Stomach (tissue), 9 donors: ENCODE data around the gene STK11. TPM values are rescaled to one million over a fixed set of nuclear protein-coding genes. Genes with fewer than 3 reads are reported as not detected.

ENCODE experiments used
- DNase-seq, 2 donors: peaks; one replicate each; pipeline versions ENCODE4 v3.0.0 to v3.0.0-alpha.2; 2013 to 2019
- H3K27ac ChIP-seq, 5 donors: fragments of 200-600 bp in 4 of 5; sonication (generic) in 4 of 5; one replicate each; pipeline ENCODE4 v1.5.1; 2013 to 2019; ENCODE audit warnings: mild to moderate bottlenecking in 1 of 5, moderate library complexity in 1 of 5
- H3K27me3 ChIP-seq, 3 donors: fragments of 200-600 bp; sonication (generic); one replicate each; pipeline ENCODE4 v1.5.1; 2017 to 2019; ENCODE audit warnings: mixed run types in 1 of 3
- H3K36me3 ChIP-seq, 4 donors: fragments of 200-600 bp; sonication (generic); 1 replicate in 3 of 4; 2 replicates in 1 of 4; pipeline ENCODE4 v1.5.1; 2016 to 2019
- H3K4me1 ChIP-seq, 4 donors: fragments of 200-600 bp; sonication (generic); one replicate each; pipeline ENCODE4 v1.5.1; 2016 to 2019
- H3K4me3 ChIP-seq, 4 donors: fragments of 200-600 bp; sonication (generic) in 3 of 4; one replicate each; pipeline ENCODE4 v1.5.1; 2016 to 2019; ENCODE audit warnings: mild to moderate bottlenecking in 1 of 4
- H3K9me3 ChIP-seq, 4 donors: fragments of 200-600 bp; sonication (generic); one replicate each; pipeline ENCODE4 v1.5.1; 2016 to 2019
- CTCF ChIP-seq, 7 experiments: fragments of 450-650 bp in 4 of 7; fragments of 200-600 bp in 3 of 7; sonication (generic) in 3 of 7; IDR thresholded peaks; one replicate each; pipeline ENCODE4 v1.5.1; 2016 to 2019; ENCODE audit warnings: antibody characterized with exemption in 7 of 7, control low read depth in 2 of 7, mild to moderate bottlenecking in 1 of 7
- EP300 ChIP-seq: sonication (generic); formaldehyde crosslinking; IDR thresholded peaks from one replicate; pipeline ENCODE4 v1.6.1; 2017; ENCODE audit warnings: antibody characterized with exemption
- POLR2A ChIP-seq, 4 donors: fragments of 450-650 bp; IDR thresholded peaks; one replicate each; pipeline ENCODE4 v1.6.1; 2016; ENCODE audit warnings: antibody characterized with exemption in 4 of 4, control low read depth in 2 of 4, mild to moderate bottlenecking in 1 of 4, moderate library complexity in 1 of 4
- POLR2AphosphoS5 ChIP-seq, 3 donors: sonication (generic); formaldehyde crosslinking; IDR thresholded peaks; one replicate each; pipeline ENCODE4 v1.6.1; 2016; ENCODE audit warnings: antibody characterized with exemption in 3 of 3
- WGBS, 5 donors: extraction: QIAGEN DNeasy Blood & Tissue Kit in 3 of 5; methylation state at CpG; one replicate each; pipeline versions ENCODE4 v1.1.5 to v1.1.7; 2013 to 2018; 5-methylcytosine and 5-hydroxymethylcytosine counted together
- intact Hi-C: fragments of 100-400 bp; cut with DNase I; formaldehyde crosslinking; loops from one replicate; pipeline ENCODE4 v1.15.1; 2023; ENCODE audit warnings: low total_unique reads
- polyA plus RNA-seq, 3 donors: library from polyadenylated mRNA; stranded (reverse); fragments of 200-250 nt; gene quantifications; one replicate each; pipeline ENCODE4 v1.2.3, GENCODE V29; 2013
- total RNA-seq, 5 donors: library from RNA; depleted of rRNA; stranded (reverse); fragments of >200 nt; gene quantifications; one replicate each; pipeline versions ENCODE4 v1.1.0 to v1.2.3, GENCODE V29; 2014 to 2016
- donor health status: healthy with polysubstance abuse.
- donor health status: Bipolar disorder and iron deficiency.
- donor health status: healthy.

STK11 gene
- total and polyA plus RNA-seq, 8 donors = 43.1 to 368 (median 63.1) TPM

GRCh38 chr19:1266916-1267476 is 61.4 kb downstream of the STK11 start:
- H3K27ac ChIP-seq = peak overlapping the region; percentile 80 to 100 (median 100)
- H3K36me3 ChIP-seq = peaks cover 13 to 16% (median 13%) of the 10 kb centered on the region in 4 donors
- H3K4me3 ChIP-seq = peak overlapping the region; percentile 44 to 61 (median 50)
- DNase-seq = peak; percentile 80 to 91
- 0 to 2% (median 1%) methylated on average over 35 to 59 of the region's 59 CpGs for whole genome bisulfite sequencing, 5 donors
- no peaks in the 10 kb centered on the region for H3K9me3 ChIP-seq
- TF ChIP-seq POLR2AphosphoS5 (IDR thresholded peaks at IDR 0.05) (peak; percentile 41 to 80 (median 43)), EP300 (no peak), POLR2A (IDR thresholded peaks at IDR 0.05) (no peak), CTCF (IDR thresholded peaks at IDR 0.05) (peak in 6 of 7 experiments; percentile 76 to 99 (median 95))
- H3K27me3 ChIP-seq = no peaks in the 10 kb centered on the region
- intact Hi-C loops = loop anchor here (2.0 kb wide), 1 partner anchor 22 kb away; no protein-coding TSS in a partner anchor
- H3K4me1 ChIP-seq = peaks cover 74 to 89% (median 84%) of the 10 kb centered on the region in 4 donors

GRCh38 chr19:1267477-1268225 is 62.1 kb downstream of the STK11 start:
- Histone ChIP-seq H3K4me3 (peak overlapping the region in 2 of 4 donors; percentile 46 to 61), H3K27ac (peak overlapping the region in 4 of 5 donors; percentile 92 to 100 (median 98)), H3K36me3 (peaks cover 19 to 22% (median 20%) of the 10 kb centered on the region in 4 donors), H3K9me3 (no peaks in the 10 kb centered on the region), H3K4me1 (peaks cover 74 to 89% (median 84%) of the 10 kb centered on the region in 4 donors), H3K27me3 (no peaks in the 10 kb centered on the region)
- no peak for TF ChIP-seq CTCF (IDR thresholded peaks at IDR 0.05)
- no peak for TF ChIP-seq POLR2A (IDR thresholded peaks at IDR 0.05)
- TF ChIP-seq EP300 = no peak
- TF ChIP-seq POLR2AphosphoS5 (IDR thresholded peaks at IDR 0.05) = no peak
- 28 to 49% (median 37%) methylated on average over 16 to 35 of the region's 35 CpGs for WGBS, 5 donors
- intact Hi-C loops = loop anchor here (2.0 kb wide), 1 partner anchor 23 kb away; no protein-coding TSS in a partner anchor
- DNase-seq = peak in 1 of 2 donors; percentile 71

- intact Hi-C loops = no loop called here
- Histone ChIP-seq H3K4me1 (peaks cover 75 to 89% (median 84%) of the 10 kb centered on the region in 4 donors), H3K27me3 (no peaks in the 10 kb centered on the region), H3K36me3 (peaks cover 27 to 30% (median 28%) of the 10 kb centered on the region in 4 donors), H3K27ac (peak overlapping the region; percentile 92 to 100 (median 100)), H3K4me3 (peak overlapping the region in 3 of 4 donors; percentile 62 to 88 (median 83)), H3K9me3 (no peaks in the 10 kb centered on the region)
- WGBS, 5 donors = 52 to 57% (median 53%) methylated on average over 35 to 40 of the region's 40 CpGs
- TF ChIP-seq CTCF (IDR thresholded peaks at IDR 0.05) (no peak), EP300 (no peak), POLR2A (IDR thresholded peaks at IDR 0.05) (no peak), POLR2AphosphoS5 (IDR thresholded peaks at IDR 0.05) (no peak)
- peak in 1 of 2 donors; percentile 50 for DNase-seq
Measured at GRCh38 chr19:1268226-1269064, 62.9 kb downstream of the STK11 start.

GRCh38 chr19:1269065-1269477 is 63.5 kb downstream of the STK11 start, which contains the start of gene CIRBP:
TSS of gene CIRBP (plus strand) at chr19:1269332. CDS start at chr19:1270934, 1,602 bp downstream.
- Histone ChIP-seq H3K4me3 (peak within 1 kb of the TSS; percentile 62 to 88 (median 82)), H3K27ac (peak within 1 kb of the TSS; percentile 92 to 100 (median 100)), H3K27me3 (no peaks in the 10 kb centered on the region), H3K36me3 (peaks cover 34 to 37% (median 34%) of the 10 kb centered on the region in 4 donors), H3K4me1 (peaks cover 80 to 89% (median 87%) of the 10 kb centered on the region in 4 donors), H3K9me3 (no peaks in the 10 kb centered on the region)
- WGBS, 5 donors = 0 to 1% (median 0%) methylated on average over 6 to 50 of the region's 50 CpGs
- intact Hi-C loops = no loop called here
- peak in 2 of 4 donors; percentile 77 to 91 for TF ChIP-seq POLR2A (IDR thresholded peaks at IDR 0.05)
- TF ChIP-seq POLR2AphosphoS5 (IDR thresholded peaks at IDR 0.05) = peak; percentile 67 to 99 (median 99)
- TF ChIP-seq CTCF (IDR thresholded peaks at IDR 0.05) = peak in 1 of 7 experiments; percentile 22
- no peak for TF ChIP-seq EP300
- peak; percentile 100 for DNase-seq
